HG03457 (cell line): ENCODE data around the gene CDH7.

ENCODE experiments used
- ATAC-seq: cut with Tn5 transposase; IDR thresholded peaks from one replicate; pipeline ENCODE4 v1.9.1; 2021; ENCODE audit warnings: moderate number of reproducible peaks; ENCODE audit not compliant: unreplicated experiment

CDH7 gene

DNA sequence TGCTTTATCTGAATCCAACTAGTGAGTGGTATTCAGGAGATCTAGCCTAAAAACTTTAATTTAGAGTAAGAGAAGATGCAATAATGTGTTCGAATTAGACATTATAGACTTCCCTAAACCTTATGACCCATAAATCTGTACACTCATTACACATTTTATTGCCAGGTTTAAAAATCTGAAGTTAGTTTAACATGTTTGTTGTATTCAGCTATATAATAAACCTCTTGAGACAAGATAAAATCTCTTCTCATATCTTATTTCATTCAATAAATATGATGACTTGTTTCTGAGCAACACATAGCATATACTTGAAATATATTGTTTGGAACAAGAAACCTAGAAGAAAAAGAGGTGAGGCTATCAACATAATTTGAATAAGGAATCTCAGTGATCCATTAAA is 150.7 kb downstream of the CDH7 start:
- no peak for ATAC-seq

DNA sequence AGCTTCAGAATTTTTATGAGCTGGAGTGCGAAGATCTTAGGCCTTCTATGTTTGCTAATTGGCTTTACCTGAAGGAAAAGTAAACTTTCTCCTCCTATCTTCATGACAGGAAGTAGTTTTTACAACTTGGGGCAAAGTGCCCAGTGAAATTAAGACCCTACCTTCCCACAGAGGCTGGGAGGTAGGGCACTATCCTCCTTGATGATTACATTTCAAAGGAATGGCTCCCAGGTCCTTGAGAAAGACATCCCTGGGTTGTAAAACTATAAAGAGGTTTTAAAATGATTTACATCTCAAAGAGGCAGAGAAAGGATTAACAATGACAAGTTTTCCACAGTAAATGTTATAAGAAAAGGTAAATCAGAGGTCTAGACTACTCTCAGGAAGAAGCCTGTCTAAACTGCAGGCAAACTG is 155.8 kb downstream of the CDH7 start:
- no peak for ATAC-seq

DNA sequence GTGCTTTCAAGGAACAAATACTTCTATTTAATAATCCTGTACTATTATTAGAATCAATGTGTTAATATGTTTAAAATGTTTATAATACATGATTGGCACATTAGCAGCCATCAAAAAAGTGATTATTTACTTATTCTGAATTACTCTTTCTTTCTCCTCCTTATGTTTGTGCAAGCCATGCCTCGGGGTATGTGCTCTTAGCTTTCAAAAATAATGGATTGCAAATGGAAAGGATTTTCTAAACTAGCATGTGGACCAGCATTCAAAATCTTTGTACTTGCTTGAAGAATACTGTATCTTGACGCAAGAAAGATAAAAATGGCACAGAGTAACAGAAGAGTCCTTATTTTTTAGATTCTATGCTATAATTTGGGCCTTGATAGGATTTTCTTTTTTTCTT is 156.5 kb downstream of the CDH7 start:
- ATAC-seq, result no peak

DNA sequence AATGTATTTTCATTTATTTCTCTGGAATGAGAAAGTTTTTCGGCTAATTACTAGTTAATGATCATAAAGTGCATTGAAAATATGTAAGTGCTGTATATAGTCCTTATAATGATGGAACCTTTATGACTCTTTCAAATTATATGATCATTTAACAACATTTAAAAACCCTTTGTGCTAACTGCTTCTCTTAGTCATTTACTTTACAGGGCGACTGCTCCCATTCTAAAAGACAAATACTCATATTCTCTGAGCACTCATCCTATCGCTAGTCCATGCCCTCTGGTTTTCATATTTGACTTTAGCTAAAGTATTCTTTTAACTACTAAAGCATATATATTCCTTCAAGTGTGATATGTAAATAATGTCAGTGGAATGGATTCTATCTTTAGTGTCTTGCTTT is 168.2 kb downstream of the CDH7 start:
- ATAC-seq, result no peak

DNA sequence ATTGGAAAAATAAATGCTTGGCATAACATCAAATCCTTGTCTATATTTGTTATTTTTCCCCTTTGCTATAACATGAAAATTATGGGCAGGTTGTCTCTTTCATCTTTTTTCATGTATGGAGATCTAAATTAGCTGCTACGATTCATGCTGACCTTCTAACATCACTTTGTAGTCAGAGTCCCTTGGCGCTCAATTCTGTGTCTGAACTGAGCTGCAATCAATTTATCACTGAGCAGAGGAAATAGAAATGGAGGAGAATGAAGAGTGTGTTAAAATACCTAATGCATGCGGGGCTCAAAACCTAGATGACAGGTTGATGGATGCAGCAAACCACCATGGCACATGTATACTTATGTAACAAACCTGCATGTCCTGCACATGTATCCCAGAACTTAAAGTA is 168.9 kb downstream of the CDH7 start:
- no peak for ATAC-seq

DNA sequence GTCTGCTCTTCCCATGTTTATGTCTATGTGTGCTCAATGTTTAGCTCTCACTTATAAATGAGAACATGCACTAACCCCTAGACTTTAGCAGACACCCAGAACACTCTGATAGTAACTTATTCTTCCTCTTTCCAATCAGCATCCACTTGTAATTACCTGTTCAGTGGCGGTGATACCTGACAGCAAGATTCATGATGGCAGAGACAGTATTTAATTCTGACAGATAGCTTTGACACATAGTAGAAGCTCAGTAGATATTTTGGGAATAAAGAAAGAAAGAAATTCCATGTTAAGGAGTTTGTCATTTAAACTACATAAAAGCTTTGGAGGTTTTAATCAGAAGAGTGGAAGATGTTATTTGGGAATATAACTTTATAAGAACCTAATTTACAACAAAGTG is 171.3 kb downstream of the CDH7 start:
- ATAC-seq, result no peak

DNA sequence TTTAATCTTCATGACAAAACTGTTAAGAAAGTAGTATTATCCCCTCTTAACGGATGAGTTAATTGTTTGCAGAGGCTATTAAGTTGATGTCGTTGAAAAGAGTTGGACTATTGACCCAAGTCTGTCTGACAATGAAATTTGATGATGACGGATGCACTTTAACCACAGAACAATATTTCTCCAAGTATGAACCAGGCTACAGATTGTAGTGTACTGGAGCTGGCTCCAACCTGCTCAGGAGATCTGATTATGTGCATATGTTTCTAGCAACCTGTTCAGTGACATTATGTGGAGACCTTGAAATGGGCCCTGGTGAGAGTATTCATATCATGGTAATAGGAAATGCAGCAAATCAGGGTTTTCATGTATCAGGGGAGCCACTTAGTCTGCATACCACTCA is 174.1 kb downstream of the CDH7 start:
- ATAC-seq, result no peak

DNA sequence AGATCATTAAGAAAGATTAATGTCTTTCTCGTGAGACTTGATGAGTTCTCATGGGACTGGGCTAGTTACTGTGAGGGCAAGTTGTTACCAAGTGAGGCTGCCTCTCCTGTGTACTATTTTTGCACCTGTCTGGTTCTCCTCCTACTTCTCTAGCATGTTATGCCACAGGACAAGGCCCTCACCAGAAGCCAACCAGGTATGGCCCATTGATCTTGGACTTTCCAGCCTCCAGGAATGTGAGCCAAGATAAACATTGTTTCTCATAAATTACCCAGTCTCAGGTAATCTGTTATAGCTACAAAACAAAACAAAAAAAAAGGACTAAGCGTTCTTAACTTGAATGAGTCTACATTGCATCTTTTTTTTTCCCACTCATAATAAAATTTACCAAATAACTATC is 184.1 kb downstream of the CDH7 start:
- no peak for ATAC-seq

DNA sequence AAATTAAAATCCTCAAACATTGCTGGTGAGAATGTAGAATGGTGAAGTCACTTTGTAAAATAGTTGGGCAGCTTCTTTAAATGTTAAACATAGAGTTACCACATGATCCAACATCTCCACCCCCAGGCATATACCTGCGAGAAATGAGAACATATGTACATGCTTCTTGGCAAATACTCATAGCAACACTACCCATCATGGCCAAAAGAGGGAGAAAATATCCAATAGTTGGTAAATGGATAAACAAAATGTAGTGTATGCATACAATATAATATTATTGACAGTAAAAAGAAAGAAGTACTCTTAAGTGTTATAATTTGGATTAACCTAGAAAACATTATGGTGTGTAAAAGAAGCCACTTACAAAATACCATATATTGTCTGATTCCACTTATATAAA is 185.9 kb downstream of the CDH7 start:
- no peak for ATAC-seq

DNA sequence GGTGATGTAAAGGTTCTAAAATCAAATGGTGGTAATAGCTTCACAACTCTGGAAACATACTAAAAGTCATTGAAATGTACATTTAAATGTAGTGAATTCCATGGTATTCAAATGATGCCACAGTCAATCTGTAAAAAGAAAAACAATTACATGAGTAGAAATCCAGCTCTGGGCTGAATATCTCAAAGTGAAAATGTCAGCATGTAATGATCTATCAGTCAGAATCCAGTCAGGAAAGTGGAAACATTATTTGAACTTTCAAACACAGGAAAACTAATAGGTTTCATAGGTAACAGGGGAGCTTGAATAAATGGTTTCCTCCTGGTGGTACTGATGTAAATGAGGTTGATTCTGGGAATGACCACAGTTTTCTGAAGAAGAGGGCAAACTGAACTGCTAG is 186.4 kb downstream of the CDH7 start:
- no peak for ATAC-seq

DNA sequence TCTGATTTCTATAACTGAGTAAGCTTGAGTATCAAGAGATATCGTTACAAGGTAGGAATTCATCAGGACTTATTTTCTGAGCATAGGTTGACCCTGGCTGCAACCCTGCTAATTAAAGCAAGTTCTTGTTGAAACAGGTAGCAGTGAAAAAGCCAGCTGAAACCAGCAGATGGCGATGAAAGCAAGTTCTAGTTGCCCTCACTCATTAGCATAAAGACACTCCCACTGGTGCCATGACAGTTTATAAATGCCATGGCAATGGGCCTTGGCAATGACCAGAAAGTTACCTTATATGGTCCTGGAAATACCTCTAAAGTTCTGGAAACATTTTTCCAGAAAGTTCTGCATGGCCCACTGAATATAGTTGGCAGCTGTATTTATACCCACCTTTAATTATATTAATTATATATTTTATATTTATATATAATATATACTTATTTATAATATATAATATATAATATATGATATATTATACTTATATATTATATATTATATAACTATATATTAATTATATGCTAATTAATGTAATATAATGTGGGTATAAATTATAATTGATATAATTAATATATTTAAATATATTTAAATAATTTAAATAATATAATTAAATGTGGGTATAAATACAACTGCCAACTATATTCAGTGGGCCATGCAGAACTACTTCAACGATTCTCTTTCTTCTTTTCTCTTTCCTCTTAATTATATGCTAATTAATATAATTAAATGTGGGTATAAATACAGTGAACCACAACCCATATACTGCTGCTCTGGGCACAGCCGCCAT is 188.0 kb downstream of the CDH7 start:
- peak; percentile 96 for ATAC-seq
